Testis (tissue), 2 donors: ENCODE results near the gene CKS2.

Source experiments
- POLR2A ChIP-seq: fragments of 450-650 bp; IDR thresholded peaks from one replicate; pipeline ENCODE4 v1.6.1; 2017; ENCODE audit warnings: antibody characterized with exemption, mild to moderate bottlenecking, moderate library complexity
- TF ChIP-seq, protein P1 (sequence below), 3 experiments: fragments of 450-650 bp in 2 of 3; fragments of 200-600 bp in 1 of 3; sonication (generic) in 1 of 3; IDR thresholded peaks; one replicate each; pipeline ENCODE4 v1.5.1; 2016 to 2019; ENCODE audit warnings: antibody characterized with exemption in 3 of 3, mild to moderate bottlenecking in 2 of 3, moderate library complexity in 1 of 3

GRCh38 chr9:89305868-89306267 is 5.1 kb upstream of the CKS2 start:
- TF ChIP-seq POLR2A: no peak
- TF ChIP-seq, protein P1, sequence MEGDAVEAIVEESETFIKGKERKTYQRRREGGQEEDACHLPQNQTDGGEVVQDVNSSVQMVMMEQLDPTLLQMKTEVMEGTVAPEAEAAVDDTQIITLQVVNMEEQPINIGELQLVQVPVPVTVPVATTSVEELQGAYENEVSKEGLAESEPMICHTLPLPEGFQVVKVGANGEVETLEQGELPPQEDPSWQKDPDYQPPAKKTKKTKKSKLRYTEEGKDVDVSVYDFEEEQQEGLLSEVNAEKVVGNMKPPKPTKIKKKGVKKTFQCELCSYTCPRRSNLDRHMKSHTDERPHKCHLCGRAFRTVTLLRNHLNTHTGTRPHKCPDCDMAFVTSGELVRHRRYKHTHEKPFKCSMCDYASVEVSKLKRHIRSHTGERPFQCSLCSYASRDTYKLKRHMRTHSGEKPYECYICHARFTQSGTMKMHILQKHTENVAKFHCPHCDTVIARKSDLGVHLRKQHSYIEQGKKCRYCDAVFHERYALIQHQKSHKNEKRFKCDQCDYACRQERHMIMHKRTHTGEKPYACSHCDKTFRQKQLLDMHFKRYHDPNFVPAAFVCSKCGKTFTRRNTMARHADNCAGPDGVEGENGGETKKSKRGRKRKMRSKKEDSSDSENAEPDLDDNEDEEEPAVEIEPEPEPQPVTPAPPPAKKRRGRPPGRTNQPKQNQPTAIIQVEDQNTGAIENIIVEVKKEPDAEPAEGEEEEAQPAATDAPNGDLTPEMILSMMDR (IDR thresholded peaks at IDR 0.05): no peak
